Measurements from ENCODE around the gene FMN1. TPM values are rescaled to one million over a fixed set of nuclear protein-coding genes. Genes with fewer than 3 reads are reported as not detected.

FMN1 gene
- total RNA-seq, 1 donor from 2014 or later = 0.17 TPM

- no peak for DNase-seq
Measured at GRCh38 chr15:32716216-32716914, 478.1 kb downstream of the FMN1 start.

Other genes starting within 250 kb of the FMN1 start
- gene RYR3, start 116.3 kb upstream of the FMN1 start, total RNA-seq = 0.05 TPM in 1 of 2 replicates, not detected in the other

Measured in dermis blood vessel endothelial cell (primary cell).